C4-2B (cell line): ENCODE data around the gene RCC1.

Source experiments
- CTCF ChIP-seq: fragments of 450-650 bp; conservative IDR thresholded peaks from 2 replicates; pipeline ENCODE4 v1.5.1; 2017; ENCODE audit warnings: mild to moderate bottlenecking
- ZFX ChIP-seq: fragments of 450-650 bp; IDR thresholded peaks from 2 replicates; pipeline ENCODE4 v1.6.1; 2017

- no peak for TF ChIP-seq CTCF
- no peak for TF ChIP-seq ZFX
Measured at GRCh38 chr1:28507646-28508434, 2.0 kb downstream of the RCC1 start.
